HepG2 (cell line): ENCODE measurements around the gene DPH2. TPM values are rescaled to one million over a fixed set of nuclear protein-coding genes. Genes with fewer than 3 reads are reported as not detected.

Source experiments
- DBP ChIP-seq: sonication (generic); formaldehyde crosslinking; IDR thresholded peaks from 2 replicates; pipeline ENCODE4 v1.4.0; 2020; ENCODE audit warnings: missing genetic modification reagents; ENCODE audit errors: not compliant biosample characterization
- JDP2 ChIP-seq: sonication (generic); formaldehyde crosslinking; IDR thresholded peaks from 2 replicates; pipeline ENCODE4 v1.8.1; 2022; ENCODE audit warnings: missing genetic modification reagents, borderline replicate concordance
- MED13 ChIP-seq: sonication (generic); formaldehyde crosslinking; IDR thresholded peaks from 2 replicates; pipeline ENCODE4 v1.5.0; 2020; ENCODE audit warnings: missing genetic modification reagents
- PITX1 ChIP-seq: sonication (generic); formaldehyde crosslinking; IDR thresholded peaks from 2 replicates; pipeline ENCODE4 v1.5.1; 2020; ENCODE audit warnings: mild to moderate bottlenecking, missing genetic modification reagents
- TRIM22 ChIP-seq: fragments of 450-650 bp; IDR thresholded peaks from 2 replicates; pipeline ENCODE4 v1.6.1; 2017
- ZBTB40 ChIP-seq, 2 experiments: fragments of 450-650 bp in 1 of 2; sonication (generic) in 1 of 2; formaldehyde crosslinking in 1 of 2; IDR thresholded peaks; 2 replicates each; pipeline versions ENCODE4 v1.6.1 to v1.8.0; 2016 to 2022; ENCODE audit warnings: antibody characterized with exemption in 1 of 2, mild to moderate bottlenecking in 1 of 2, missing genetic modification reagents in 1 of 2
- ZKSCAN8 ChIP-seq: IDR thresholded peaks from 2 replicates; pipeline ENCODE4 v1.6.1; 2016; ENCODE audit warnings: borderline replicate concordance, missing genetic modification reagents, missing compliant biosample characterization
- ZNF20 ChIP-seq: sonication (generic); formaldehyde crosslinking; IDR thresholded peaks from 2 replicates; pipeline ENCODE4 v1.4.0; 2020; ENCODE audit warnings: mild to moderate bottlenecking, moderate library complexity, missing genetic modification reagents
- ZNF496 ChIP-seq: sonication (generic); formaldehyde crosslinking; IDR thresholded peaks from 2 replicates; pipeline ENCODE4 v1.8.1; 2023; ENCODE audit warnings: mild to moderate bottlenecking, moderate library complexity, missing genetic modification reagents; ENCODE audit not compliant: insufficient replicate concordance
- ZNF704 ChIP-seq: sonication (generic); formaldehyde crosslinking; IDR thresholded peaks from 2 replicates; pipeline ENCODE4 v1.8.1; 2023; ENCODE audit warnings: mild to moderate bottlenecking, inconsistent platforms, moderate library complexity, missing genetic modification reagents, borderline replicate concordance
- ZNF749 ChIP-seq: sonication (generic); formaldehyde crosslinking; IDR thresholded peaks from 2 replicates; pipeline ENCODE4 v1.8.0; 2022; ENCODE audit warnings: mild to moderate bottlenecking, missing genetic modification reagents, moderate library complexity, borderline replicate concordance
- ZNF770 ChIP-seq: sonication (generic); formaldehyde crosslinking; IDR thresholded peaks from 2 replicates; pipeline ENCODE4 v1.5.0; 2020; ENCODE audit warnings: mild to moderate bottlenecking, missing genetic modification reagents
- polyA plus RNA-seq, 8 experiments: library from polyadenylated mRNA; depleted of rRNA in 3 of 8; stranded (reverse) in 7 of 8; unstranded in 1 of 8; fragments of >200 nt; fragmentation: Illumina TruSeq in 4 of 8; extraction: Trizol in 4 of 8; gene quantifications; 2 replicates each; pipeline versions ENCODE4 v1.2.1 to v1.2.3, GENCODE V29; 2011 to 2016; ENCODE audit warnings: low read depth in 4 of 8, missing spikeins in 1 of 8, mixed read lengths in 1 of 8; ENCODE audit not compliant: insufficient read depth in 1 of 8
- total RNA-seq, 5 experiments: library from RNA; depleted of rRNA; stranded (reverse); fragments of >200 nt; fragmentation: Illumina TruSeq; extraction: Trizol; gene quantifications; 2 replicates each; pipeline ENCODE4 v1.2.3, GENCODE V29; 2016; ENCODE audit warnings: low read depth in 1 of 5

The DPH2 gene
- total and polyA plus RNA-seq, 2 of the 13 experiments (the other 11 are each of a cell fraction or from before 2014, with no cell fraction given) = 32.2 to 38.3 TPM

- no peak for TF ChIP-seq TRIM22
- no peak for TF ChIP-seq ZNF749
- TF ChIP-seq JDP2 (CRISPR knock-in tag) = no peak
- TF ChIP-seq MED13 = no peak
- TF ChIP-seq ZNF770 (CRISPR knock-in tag) = no peak
- TF ChIP-seq ZNF20 (CRISPR knock-in tag) = no peak
- TF ChIP-seq ZNF496 = no peak
- TF ChIP-seq DBP (CRISPR knock-in tag) = no peak
- TF ChIP-seq PITX1 = no peak
- no peak for TF ChIP-seq ZNF704 (CRISPR knock-in tag)
- no peak for TF ChIP-seq ZBTB40 (IDR thresholded peaks at IDR 0.05)
- no peak for TF ChIP-seq ZBTB40 (CRISPR knock-in tag; IDR thresholded peaks at IDR 0.05)
- no peak for TF ChIP-seq ZKSCAN8
These were observed 10.7 kb downstream of the DPH2 start (continued) for GRCh38 chr1:43980255-43981134.
